Spinal cord (tissue), 10 donors: ENCODE results near the gene LRRC8B. TPM values are rescaled to one million over a fixed set of nuclear protein-coding genes. Genes with fewer than 3 reads are reported as not detected.
"Not testable (repeated sequence)": the region's sequence is repeated elsewhere in the genome, so short reads cannot be mapped to it uniquely, and the experiment has no call there.

ENCODE experiments used
- DNase-seq, 6 donors: peaks; one replicate each; pipeline versions ENCODE4 v3.0.0 to v3.0.0-alpha.2; 2013 to 2015; ENCODE audit warnings: low spot score in 6 of 6, low read depth in 4 of 6
- H3K27ac ChIP-seq: one replicate; pipeline ENCODE4 v1.5.1; 2013; ENCODE audit warnings: low read depth, low read length, control low read depth
- H3K27me3 ChIP-seq: one replicate; pipeline ENCODE4 v1.6.1; 2013; ENCODE audit warnings: low read length; ENCODE audit not compliant: control insufficient read depth, insufficient read depth
- H3K36me3 ChIP-seq: one replicate; pipeline ENCODE4 v1.6.1; 2013; ENCODE audit warnings: low read length; ENCODE audit not compliant: control insufficient read depth, insufficient read depth
- H3K4me1 ChIP-seq: one replicate; pipeline ENCODE4 v1.6.1; 2013; ENCODE audit warnings: low read length; ENCODE audit not compliant: control insufficient read depth, insufficient read depth
- H3K4me3 ChIP-seq: one replicate; pipeline ENCODE4 v1.5.1; 2013; ENCODE audit warnings: low read depth, low read length, control low read depth
- H3K9me3 ChIP-seq: one replicate; pipeline ENCODE4 v1.6.1; 2013; ENCODE audit warnings: low read length; ENCODE audit not compliant: control insufficient read depth, insufficient read depth
- WGBS: methylation state at CpG from one replicate; pipeline ENCODE4 v1.1.5; 2013; ENCODE audit warnings: missing lambda C conversion rate; ENCODE audit not compliant: insufficient coverage; 5-methylcytosine and 5-hydroxymethylcytosine counted together
- polyA plus RNA-seq, 2 donors: library from polyadenylated mRNA; unstranded; fragments of 120-200 nt; gene quantifications; one replicate each; pipeline ENCODE4 v1.2.1, GENCODE V29; 2013; ENCODE audit not compliant: insufficient read length in 2 of 2
- total RNA-seq, 2 donors: library from RNA; depleted of rRNA in 1 of 2; stranded (reverse); fragments of 120-200 nt in 1 of 2; fragments of >200 nt in 1 of 2; gene quantifications; one replicate each; pipeline versions ENCODE4 v1.2.3 to v1.2.4, GENCODE V29; 2013 to 2014
- donor health status: healthy.

Gene LRRC8B
- total and polyA plus RNA-seq, 4 donors, result 9.3 to 26.7 (median 18.3) TPM

DNA sequence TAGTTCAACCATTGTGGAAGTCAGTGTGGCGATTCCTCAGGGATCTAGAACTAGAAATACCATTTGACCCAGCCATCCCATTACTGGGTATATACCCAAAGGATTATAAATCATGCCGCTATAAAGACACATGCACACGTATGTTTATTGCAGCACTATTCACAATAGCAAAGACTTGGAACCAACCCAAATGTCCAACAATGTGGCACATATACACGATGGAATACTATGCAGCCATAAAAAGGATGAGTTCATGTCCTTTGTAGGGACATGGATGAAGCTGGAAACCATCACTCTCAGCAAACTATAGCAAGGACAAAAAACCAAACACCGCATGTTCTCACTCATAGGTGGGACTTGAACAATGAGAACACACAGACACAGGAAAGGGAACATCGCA, 2.7 kb upstream of the LRRC8B start:
- H3K36me3 ChIP-seq, H3K27me3 ChIP-seq, H3K4me3 ChIP-seq, DNase-seq, H3K27ac ChIP-seq, H3K9me3 ChIP-seq: not testable (repeated sequence)
- peaks cover 16% of the 10 kb centered on the region for H3K4me1 ChIP-seq
- WGBS, result 100% methylated on average over 1 of the region's 6 CpGs

DNA sequence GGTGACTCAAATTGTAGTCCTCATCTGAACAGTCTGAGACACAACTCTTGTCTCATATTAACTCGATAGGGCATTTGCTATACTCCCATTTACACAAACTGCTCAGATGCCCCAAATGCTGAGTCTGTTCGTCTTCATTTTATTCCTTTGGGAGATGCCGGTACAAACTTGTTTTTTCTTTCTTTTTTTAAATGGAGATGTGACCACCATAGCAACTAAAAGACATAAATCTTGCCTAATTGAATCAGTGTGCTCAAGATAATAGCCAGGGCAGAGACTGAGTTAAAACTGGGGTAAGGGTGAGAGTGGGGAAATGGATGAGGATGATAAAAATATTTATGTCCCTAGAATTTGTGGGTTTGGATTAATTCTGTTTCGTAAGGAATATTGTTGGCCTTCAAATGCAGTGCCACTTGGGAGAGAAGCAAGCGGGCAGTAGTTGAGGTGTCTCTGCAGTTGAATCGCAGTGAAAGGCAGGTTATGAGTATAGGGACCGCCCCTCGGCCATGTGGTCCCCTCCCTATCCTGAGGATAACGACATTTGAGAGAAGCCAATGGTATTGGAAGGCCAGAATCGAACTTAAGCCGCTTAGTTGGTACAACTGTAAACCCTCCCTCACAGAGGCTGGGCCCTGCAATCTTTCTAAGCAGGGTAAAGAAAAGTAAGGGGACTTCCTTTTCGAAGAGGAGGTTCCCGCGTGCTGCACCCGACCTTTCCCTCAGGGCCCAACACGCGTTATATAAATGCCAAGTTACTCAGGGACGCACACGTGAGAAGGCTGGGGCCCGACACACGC, 859 bp upstream of the LRRC8B start:
- H3K36me3 ChIP-seq, result no peaks in the 10 kb centered on the region
- peak overlapping the region; percentile 97 for H3K4me3 ChIP-seq
- H3K27me3 ChIP-seq, result no peaks in the 10 kb centered on the region
- H3K27ac ChIP-seq, result peak overlapping the region; percentile 98
- no peaks in the 10 kb centered on the region for H3K9me3 ChIP-seq
- DNase-seq, result peak; percentile 26 to 88 (median 54)
- H3K4me1 ChIP-seq, result peaks cover 16% of the 10 kb centered on the region
- 3% methylated on average over 13 of the region's 21 CpGs for WGBS

DNA sequence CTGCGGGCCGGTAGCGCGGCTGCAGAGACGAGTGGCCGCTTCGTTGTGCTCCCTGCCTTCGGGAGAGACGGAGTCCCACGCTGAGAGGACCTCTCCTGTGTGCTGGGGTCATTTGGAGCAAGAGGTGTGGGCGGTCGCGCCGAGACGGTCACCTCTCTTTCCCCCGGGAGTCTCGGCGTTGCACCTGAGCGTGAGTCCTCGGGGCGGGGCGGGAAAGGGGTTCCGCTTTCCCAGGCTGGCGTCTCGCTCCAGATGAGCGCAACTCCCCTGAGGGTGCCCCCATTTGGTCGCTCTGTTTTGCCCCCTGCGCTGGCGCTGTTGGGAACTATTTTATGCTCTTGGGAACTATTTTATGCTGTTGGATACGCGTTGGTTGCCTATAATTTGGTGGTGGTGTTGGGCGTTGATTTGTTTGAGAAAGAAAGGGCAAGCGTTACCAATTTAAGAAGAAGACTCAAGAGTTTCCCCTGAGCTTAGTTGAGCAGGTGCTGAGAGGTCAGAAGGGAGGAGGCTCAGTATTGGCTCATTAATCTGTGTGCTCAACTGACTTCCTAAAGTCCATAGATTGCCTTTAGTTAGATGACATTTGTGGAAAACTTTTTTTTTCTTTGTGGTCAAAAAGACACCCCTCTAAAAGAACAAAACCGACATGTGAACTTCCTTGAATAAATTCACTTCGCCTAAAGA, 683 bp downstream of the LRRC8B start:
- under 1% methylated on average over 33 of the region's 35 CpGs for WGBS

DNA sequence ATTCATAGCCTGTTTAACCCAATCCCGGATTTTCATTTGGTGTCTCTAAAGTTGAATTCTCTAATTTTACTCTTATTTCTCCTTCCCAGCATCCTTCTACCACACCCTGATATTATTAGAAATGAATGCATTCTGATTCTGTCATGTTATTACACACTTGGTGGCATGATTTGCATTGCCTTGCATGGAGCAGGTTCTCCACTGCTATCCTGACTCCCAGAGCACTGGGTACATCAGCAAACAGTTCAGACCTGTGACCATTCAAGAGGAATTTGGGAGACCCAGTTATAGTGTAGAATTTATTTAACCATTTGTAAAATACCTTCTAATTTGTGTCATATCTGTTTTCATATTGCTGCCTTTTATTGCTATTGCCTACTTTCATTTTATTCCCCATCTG, 2.6 kb downstream of the LRRC8B start:
- no peak for DNase-seq
- Histone ChIP-seq H3K27ac (peak overlapping the region; percentile 33), H3K4me1 (peaks cover 16% of the 10 kb centered on the region), H3K27me3 (no peaks in the 10 kb centered on the region), H3K36me3 (no peaks in the 10 kb centered on the region), H3K9me3 (no peaks in the 10 kb centered on the region), H3K4me3 (no peak overlapping the region)
- no CpG with 5 or more reads among the region's 1 CpG for WGBS

More for the DNA sequence above, 683 bp downstream of the LRRC8B start:
- H3K4me3 ChIP-seq, result peak overlapping the region; percentile 97
- H3K36me3 ChIP-seq, result no peaks in the 10 kb centered on the region
- no peaks in the 10 kb centered on the region for H3K27me3 ChIP-seq
- H3K27ac ChIP-seq, result peak overlapping the region; percentile 70
- peak; percentile 5 to 66 (median 30) for DNase-seq
- no peaks in the 10 kb centered on the region for H3K9me3 ChIP-seq
- peaks cover 16% of the 10 kb centered on the region for H3K4me1 ChIP-seq

DNA sequence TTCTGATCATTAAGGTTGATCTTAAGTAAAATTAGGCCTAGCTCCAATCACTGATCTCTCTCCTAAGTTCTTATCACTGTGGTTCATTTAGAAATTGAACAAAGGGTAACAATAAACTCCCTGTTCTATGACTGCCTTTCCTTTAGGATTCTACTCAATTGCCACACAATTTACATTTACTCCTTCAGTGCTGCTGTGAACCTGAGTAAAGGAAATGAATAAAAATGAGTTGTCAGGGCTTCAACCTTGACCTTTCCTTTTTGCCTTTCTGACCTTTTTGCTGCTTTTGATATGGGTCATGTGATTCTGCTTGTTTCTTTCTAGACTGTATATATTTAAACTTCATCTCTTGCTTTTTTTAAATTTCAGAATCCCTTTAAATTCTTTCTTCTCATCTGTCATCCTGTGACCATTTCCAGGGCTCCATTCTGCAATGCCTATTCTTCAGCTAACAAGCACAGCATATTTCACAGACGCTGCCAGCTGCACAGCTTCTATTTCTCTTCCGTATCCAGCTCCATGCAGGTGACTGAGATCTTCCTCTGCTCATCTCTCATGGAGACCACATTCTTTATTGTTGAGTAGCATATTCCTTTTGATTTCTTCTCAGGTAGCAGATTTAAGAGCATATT, 3.2 kb downstream of the LRRC8B start:
- no peaks in the 10 kb centered on the region for H3K27me3 ChIP-seq
- DNase-seq, result no peak
- H3K27ac ChIP-seq, result peak overlapping the region; percentile 62
- no peaks in the 10 kb centered on the region for H3K36me3 ChIP-seq
- 14% methylated on average over 1 of the region's 2 CpGs for WGBS
- H3K4me3 ChIP-seq, result no peak overlapping the region
- H3K4me1 ChIP-seq, result peaks cover 16% of the 10 kb centered on the region
- H3K9me3 ChIP-seq, result no peaks in the 10 kb centered on the region

DNA sequence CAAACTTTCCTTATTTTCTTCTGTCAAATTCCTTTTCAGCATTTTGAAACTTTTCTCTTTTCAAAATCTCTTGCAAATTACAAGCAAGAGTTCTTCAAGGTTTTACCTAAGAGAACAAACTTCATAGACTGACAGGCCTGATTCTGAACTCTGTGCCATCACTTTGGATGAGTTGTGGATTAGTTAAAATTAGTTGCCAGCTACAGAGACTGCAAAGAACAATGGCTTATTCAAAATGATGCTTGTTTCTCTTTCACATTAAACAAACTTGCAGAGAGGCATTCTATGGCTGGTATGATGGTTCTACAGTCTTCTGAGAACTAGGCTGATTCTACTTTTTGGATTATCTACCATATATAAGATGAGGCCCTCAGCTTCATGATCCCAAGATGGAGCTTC, 3.8 kb downstream of the LRRC8B start:
- DNase-seq, result no peak
- no peaks in the 10 kb centered on the region for H3K27me3 ChIP-seq
- H3K27ac ChIP-seq, result peak overlapping the region; percentile 62
- H3K9me3 ChIP-seq, result no peaks in the 10 kb centered on the region
- H3K4me3 ChIP-seq, result no peak overlapping the region
- peaks cover 16% of the 10 kb centered on the region for H3K4me1 ChIP-seq
- H3K36me3 ChIP-seq, result no peaks in the 10 kb centered on the region

DNA sequence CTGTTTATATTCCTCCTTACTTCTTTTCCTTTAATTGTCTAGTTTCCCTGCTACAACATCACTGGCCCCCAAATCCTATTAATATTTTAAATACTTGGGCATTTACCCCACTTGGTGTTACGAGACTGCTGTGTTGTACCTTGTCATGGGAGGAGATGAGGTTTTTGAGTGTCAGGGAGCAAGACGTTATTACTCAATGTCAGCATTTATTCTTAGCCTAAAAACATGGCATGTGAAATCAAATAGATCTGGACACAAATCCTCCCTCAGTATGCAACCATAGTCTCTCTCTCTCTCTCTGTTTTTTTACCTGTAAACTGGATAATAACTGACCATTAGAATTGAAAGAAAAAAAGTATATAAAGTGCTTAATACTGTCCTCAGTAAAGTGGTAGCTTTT, 4.6 kb downstream of the LRRC8B start:
- no peaks in the 10 kb centered on the region for H3K9me3 ChIP-seq
- no peaks in the 10 kb centered on the region for H3K36me3 ChIP-seq
- WGBS, result no CpG with 5 or more reads among the region's 2 CpGs
- no peak overlapping the region for H3K27ac ChIP-seq
- DNase-seq, result no peak
- H3K4me3 ChIP-seq, result no peak overlapping the region
- H3K4me1 ChIP-seq, result peaks cover 11% of the 10 kb centered on the region
- no peaks in the 10 kb centered on the region for H3K27me3 ChIP-seq

DNA sequence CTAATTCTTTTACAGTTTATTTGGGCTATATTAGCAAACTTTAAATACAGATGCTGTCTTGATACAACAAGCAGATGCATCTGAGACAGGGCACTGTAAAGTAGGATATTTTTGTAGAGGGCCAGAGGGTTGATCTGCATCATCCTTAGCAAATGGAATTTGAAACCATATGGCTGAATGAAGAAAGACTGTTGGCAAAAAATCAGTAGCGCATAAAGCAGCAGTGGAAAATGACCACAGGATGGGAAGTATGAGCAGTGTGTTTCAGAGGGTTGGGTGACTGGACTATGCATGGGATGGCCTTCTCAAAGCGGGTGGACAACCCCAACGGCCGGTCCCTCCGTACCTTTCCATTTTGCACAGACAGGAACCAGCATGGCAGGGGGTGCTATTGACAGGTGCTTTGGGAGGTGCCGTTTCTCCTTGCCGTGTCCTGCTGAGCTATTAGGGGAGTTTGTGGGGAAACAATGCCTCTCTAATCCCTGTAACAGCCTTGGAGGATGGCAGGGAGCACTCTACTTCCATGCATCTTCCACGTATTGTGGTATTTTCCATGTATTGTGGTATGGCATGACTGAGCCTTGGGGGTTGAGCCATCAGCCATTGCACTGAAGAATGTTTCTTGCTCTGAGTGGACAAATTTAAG, 5.9 kb downstream of the LRRC8B start:
- 80% methylated on average over 6 of the region's 8 CpGs for WGBS
- H3K9me3 ChIP-seq, result no peaks in the 10 kb centered on the region
- no peak for DNase-seq
- no peak overlapping the region for H3K27ac ChIP-seq
- H3K4me3 ChIP-seq, result no peak overlapping the region
- peaks cover 4% of the 10 kb centered on the region for H3K4me1 ChIP-seq
- no peaks in the 10 kb centered on the region for H3K36me3 ChIP-seq
- H3K27me3 ChIP-seq, result no peaks in the 10 kb centered on the region

DNA sequence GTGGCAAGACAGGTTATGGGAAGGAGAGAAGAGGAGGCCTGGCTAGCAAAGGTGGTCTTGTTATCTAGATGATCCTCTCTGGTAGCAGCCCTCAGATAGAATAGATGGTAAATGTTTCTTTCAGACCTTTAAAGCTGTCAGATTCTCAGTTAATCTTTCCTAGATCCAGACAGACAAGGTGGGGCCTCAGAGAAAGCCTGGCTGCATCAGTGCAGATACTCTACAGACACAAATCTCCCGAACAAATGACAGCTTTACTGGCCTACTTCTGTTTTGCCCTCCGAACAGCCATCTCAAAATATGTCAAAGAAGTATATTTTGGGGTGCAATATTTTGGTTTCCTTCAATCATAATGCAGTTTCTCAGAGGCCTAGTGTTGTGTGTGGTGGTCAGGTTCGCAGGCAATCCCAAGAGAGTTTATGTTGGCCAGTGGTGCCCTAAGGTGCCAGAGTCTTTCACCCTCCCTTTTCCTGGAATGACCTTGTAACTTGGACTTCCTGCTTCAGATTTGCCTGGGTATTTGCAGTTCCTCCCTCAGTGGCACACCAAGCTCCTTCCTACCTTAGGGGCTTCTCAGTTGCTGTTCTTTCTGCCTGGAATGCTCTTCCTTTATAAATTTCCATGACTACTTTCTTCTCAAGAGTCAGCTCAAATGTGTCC, 7.0 kb downstream of the LRRC8B start:
- Histone ChIP-seq H3K4me3 (no peak overlapping the region), H3K36me3 (no peaks in the 10 kb centered on the region), H3K27ac (no peak overlapping the region), H3K27me3 (no peaks in the 10 kb centered on the region), H3K4me1 (no peaks in the 10 kb centered on the region), H3K9me3 (no peaks in the 10 kb centered on the region)
- DNase-seq, result no peak
- WGBS, result 80% methylated on average over 1 of the region's 3 CpGs
